ENCODE measurements around the gene CYP26C1. TPM values are rescaled to one million over a fixed set of nuclear protein-coding genes. Genes with fewer than 3 reads are reported as not detected.

The CYP26C1 gene
- total RNA-seq, 4 donors from 2014 or later = not detected

DNA sequence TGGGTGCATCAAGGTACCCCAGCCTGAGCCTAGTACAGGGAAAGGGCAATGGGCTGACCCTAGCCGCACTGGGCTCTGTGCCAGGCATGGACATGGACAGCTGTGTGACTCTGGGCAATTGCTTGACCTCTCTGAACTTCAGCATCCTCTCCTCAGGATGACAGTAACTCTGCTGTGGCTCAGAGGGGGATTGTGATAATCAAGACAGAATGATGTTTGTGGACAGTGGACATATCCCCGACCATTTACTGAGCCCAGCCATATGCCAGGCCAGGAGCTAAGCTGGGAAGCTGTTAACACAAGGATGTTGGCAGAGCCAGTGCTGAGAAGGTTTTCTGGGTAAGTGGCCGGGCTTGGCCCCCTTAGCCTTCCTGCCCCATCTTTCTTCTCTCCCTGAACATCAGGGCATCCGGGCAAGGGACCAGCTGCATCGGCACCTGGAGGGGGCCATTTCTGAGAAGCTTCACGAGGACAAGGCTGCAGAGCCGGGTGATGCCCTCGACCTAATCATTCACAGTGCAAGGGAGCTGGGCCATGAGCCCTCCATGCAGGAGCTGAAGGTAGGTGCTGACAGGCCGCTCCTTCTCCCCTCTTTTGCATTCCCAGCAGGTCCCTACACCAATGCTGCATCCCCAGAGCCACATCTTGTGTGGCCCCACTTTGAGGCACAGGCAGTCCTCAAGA, 3.5 kb downstream of the CYP26C1 start:
- Histone ChIP-seq H3K27ac (no peak overlapping the region), H3K36me3 (peaks cover 0 to 5% of the 10 kb centered on the region in 2 donors), H3K4me3 (no peak overlapping the region), H3K9me3 (no peaks in the 10 kb centered on the region), H3K4me1 (peaks cover 0 to 8% of the 10 kb centered on the region in 2 donors), H3K27me3 (peaks cover 28 to 37% (median 28%) of the 10 kb centered on the region in 3 donors)
- TF ChIP-seq POLR2A (IDR thresholded peaks at IDR 0.05) (no peak), CTCF (IDR thresholded peaks at IDR 0.05 in 4 of 5, conservative IDR thresholded peaks at IDR 0.05 in 1 of 5) (no peak)
- intact Hi-C loops (cut with DNase I; ENCODE audit: low total_unique reads) (no loop called here), in situ Hi-C loops (cut with MboI; ENCODE audit: low sequenced_read_pairs in 4 of 4) (no loop called here)
- DNase-seq (no peak), ATAC-seq (no peak)

- H3K27me3 ChIP-seq = peaks cover 32 to 42% (median 32%) of the 10 kb centered on the region in 3 donors
- H3K36me3 ChIP-seq = no peaks in the 10 kb centered on the region
- peaks cover 0 to 8% of the 10 kb centered on the region in 2 donors for H3K4me1 ChIP-seq
- ATAC-seq = no peak
- intact Hi-C loops (cut with DNase I; ENCODE audit: low total_unique reads) (no loop called here), in situ Hi-C loops (cut with MboI; ENCODE audit: low sequenced_read_pairs in 4 of 4) (no loop called here)
- H3K9me3 ChIP-seq = no peaks in the 10 kb centered on the region
- H3K27ac ChIP-seq = no peak overlapping the region
- TF ChIP-seq CTCF (IDR thresholded peaks at IDR 0.05 in 4 of 5, conservative IDR thresholded peaks at IDR 0.05 in 1 of 5) = no peak
- no peak for TF ChIP-seq POLR2A (IDR thresholded peaks at IDR 0.05)
- no peak for DNase-seq
- H3K4me3 ChIP-seq = no peak overlapping the region
Measured at GRCh38 chr10:93064874-93065660, 4.5 kb downstream of the CYP26C1 start.

GRCh38 chr10:93065675-93066543, 5.3 kb downstream of the CYP26C1 start:
- DNase-seq (no peak), ATAC-seq (no peak)
- Histone ChIP-seq H3K4me3 (no peak overlapping the region), H3K36me3 (no peaks in the 10 kb centered on the region), H3K27me3 (peaks cover 32 to 42% (median 33%) of the 10 kb centered on the region in 3 donors), H3K27ac (no peak overlapping the region), H3K4me1 (peaks cover 0 to 8% of the 10 kb centered on the region in 2 donors), H3K9me3 (no peaks in the 10 kb centered on the region)
- TF ChIP-seq POLR2A (IDR thresholded peaks at IDR 0.05) = no peak
- TF ChIP-seq CTCF (IDR thresholded peaks at IDR 0.05 in 4 of 5, conservative IDR thresholded peaks at IDR 0.05 in 1 of 5) = no peak
- intact Hi-C loops (cut with DNase I; ENCODE audit: low total_unique reads) (no loop called here), in situ Hi-C loops (cut with MboI; ENCODE audit: low sequenced_read_pairs in 4 of 4) (no loop called here)

- no peaks in the 10 kb centered on the region for H3K36me3 ChIP-seq
- DNase-seq (no peak), ATAC-seq (no peak)
- in situ Hi-C loops (cut with MboI; ENCODE audit: low sequenced_read_pairs in 4 of 4) = no loop called here
- no peak overlapping the region for H3K4me3 ChIP-seq
- H3K9me3 ChIP-seq = no peaks in the 10 kb centered on the region
- H3K27me3 ChIP-seq = peaks cover 32 to 42% (median 37%) of the 10 kb centered on the region in 3 donors
- intact Hi-C loops (cut with DNase I; ENCODE audit: low total_unique reads) = no loop called here
- TF ChIP-seq POLR2A (IDR thresholded peaks at IDR 0.05) (no peak), CTCF (IDR thresholded peaks at IDR 0.05 in 4 of 5, conservative IDR thresholded peaks at IDR 0.05 in 1 of 5) (no peak)
- peaks cover 0 to 8% of the 10 kb centered on the region in 2 donors for H3K4me1 ChIP-seq
- H3K27ac ChIP-seq = no peak overlapping the region
Measured at GRCh38 chr10:93066544-93066913, 5.9 kb downstream of the CYP26C1 start.
